GM19397 (cell line): ENCODE data around the gene TMEM178B.
"Not testable (repeated sequence)": the region's sequence is repeated elsewhere in the genome, so short reads cannot be mapped to it uniquely, and the experiment has no call there.

Experiments used
- ATAC-seq: cut with Tn5 transposase; IDR thresholded peaks from one replicate; pipeline ENCODE4 v1.9.1; 2021; ENCODE audit warnings: mild to moderate bottlenecking, moderate library complexity; ENCODE audit not compliant: unreplicated experiment

The TMEM178B gene

GRCh38 chr7:141301544-141301943 lies 227.7 kb downstream of the TMEM178B start:
- no peak for ATAC-seq

GRCh38 chr7:141302617-141303016 lies 228.8 kb downstream of the TMEM178B start:
- ATAC-seq = no peak

- no peak for ATAC-seq
Measured at GRCh38 chr7:141304291-141304690, 230.4 kb downstream of the TMEM178B start.

- ATAC-seq = no peak
Measured at GRCh38 chr7:141306081-141306480, 232.2 kb downstream of the TMEM178B start.

- ATAC-seq = no peak
Measured at GRCh38 chr7:141312395-141312794, 238.5 kb downstream of the TMEM178B start.

GRCh38 chr7:141312828-141313521 lies 239.1 kb downstream of the TMEM178B start:
- ATAC-seq = no peak

GRCh38 chr7:141313896-141314295 lies 240.0 kb downstream of the TMEM178B start:
- no peak for ATAC-seq

- no peak for ATAC-seq
Measured at GRCh38 chr7:141317033-141317585, 243.2 kb downstream of the TMEM178B start.

- ATAC-seq = no peak
Measured at GRCh38 chr7:141320287-141320686, 246.4 kb downstream of the TMEM178B start.

GRCh38 chr7:141322383-141322782 lies 248.5 kb downstream of the TMEM178B start:
- no peak for ATAC-seq

- ATAC-seq = no peak
Measured at GRCh38 chr7:141323826-141324225, 250.0 kb downstream of the TMEM178B start.

- ATAC-seq = no peak
Measured at GRCh38 chr7:141324870-141325269, 251.0 kb downstream of the TMEM178B start.

GRCh38 chr7:141325275-141325674 lies 251.4 kb downstream of the TMEM178B start:
- no peak for ATAC-seq

- ATAC-seq = no peak
Measured at GRCh38 chr7:141328290-141328689, 254.4 kb downstream of the TMEM178B start.

- not testable (repeated sequence) for ATAC-seq
Measured at GRCh38 chr7:141330285-141330684, 256.4 kb downstream of the TMEM178B start.

GRCh38 chr7:141333459-141333858 lies 259.6 kb downstream of the TMEM178B start:
- ATAC-seq = no peak

GRCh38 chr7:141335164-141335563 lies 261.3 kb downstream of the TMEM178B start:
- ATAC-seq = no peak

- no peak for ATAC-seq
Measured at GRCh38 chr7:141339603-141340002, 265.7 kb downstream of the TMEM178B start.

GRCh38 chr7:141340991-141341390 lies 267.1 kb downstream of the TMEM178B start:
- no peak for ATAC-seq

GRCh38 chr7:141342621-141343408 lies 269.0 kb downstream of the TMEM178B start:
- ATAC-seq = no peak

GRCh38 chr7:141344153-141344935 lies 270.5 kb downstream of the TMEM178B start:
- ATAC-seq = no peak
